HepG2 (cell line): ENCODE measurements around the gene DHRS1. TPM values are rescaled to one million over a fixed set of nuclear protein-coding genes. Genes with fewer than 3 reads are reported as not detected.

ENCODE experiments used
- ATAC-seq: fragments of 200-7000 bp; cut with Tn5 transposase; 3 replicates; pipeline ENCODE4 v1.9.1; 2020; ENCODE audit warnings: mild to moderate bottlenecking, moderate library complexity
- BruUV-seq: library from RNA; stranded (reverse); fragments of 400-500 nt; replicated peaks from 2 replicates; lab custom pipeline; 2021; lab: Mats Ljungman, UMichigan
- CTCF ChIA-PET: fragments of 300-600 bp; formaldehyde crosslinking; extraction: SDS; loops from one replicate; lab custom pipeline; 2021; ENCODE audit warnings: low total read pairs, inconsistent platforms, low intra/inter-chr PET ratio; lab: Yijun Ruan, JAX
- POLR2A ChIA-PET: fragments of 350-600 bp; sonication (Branson Sonifier 250); formaldehyde crosslinking; loops from one replicate; lab custom pipeline; 2020; ENCODE audit warnings: antibody characterized with exemption, inconsistent platforms; lab: Yijun Ruan, JAX
- DNase-seq: peaks from one replicate; pipeline ENCODE4 v3.0.0-alpha.2; 2015; ENCODE audit warnings: low spot score
- FAIRE-seq: peaks from 3 replicates; lab custom pipeline; 2011; peaks lifted over from hg19 to GRCh38; lab: Jason Lieb, UNC
- H2AFZ ChIP-seq: one replicate; pipeline ENCODE4 v1.6.1; 2011; ENCODE audit warnings: low read length, inconsistent platforms
- H3K27ac ChIP-seq: fragments of 300-600 bp; 3 replicates; pipeline ENCODE4 v1.8.0; 2011; ENCODE audit warnings: mixed run types, mild to moderate bottlenecking, mixed read lengths, low read length, inconsistent platforms; ENCODE audit not compliant: insufficient read depth; ENCODE audit errors: extremely low read length
- H3K27me3 ChIP-seq, 2 experiments: fragments of 200-600 bp in 1 of 2; 2 replicates in 1 of 2; 3 replicates in 1 of 2; pipeline versions ENCODE4 v1.6.0 to v1.8.0; 2011; ENCODE audit warnings: low read length in 2 of 2, mild to moderate bottlenecking in 2 of 2, moderate library complexity in 2 of 2, inconsistent platforms in 1 of 2; ENCODE audit not compliant: insufficient read depth in 2 of 2, control insufficient read depth in 1 of 2
- H3K36me3 ChIP-seq, 2 experiments: fragments of 200-600 bp in 1 of 2; replicated peaks in 1 of 2; 2 replicates in 1 of 2; 3 replicates in 1 of 2; pipeline versions ENCODE4 v1.5.1 to v1.8.0; 2011; ENCODE audit warnings: low read length in 2 of 2, inconsistent platforms in 1 of 2; ENCODE audit not compliant: insufficient read depth in 2 of 2, control insufficient read depth in 1 of 2
- H3K4me1 ChIP-seq: 2 replicates; pipeline ENCODE4 v1.5.1; 2012; ENCODE audit warnings: low read length, inconsistent platforms; ENCODE audit not compliant: insufficient read depth
- H3K4me2 ChIP-seq: 2 replicates; pipeline ENCODE4 v1.6.0; 2011; ENCODE audit warnings: low read depth, low read length, inconsistent platforms
- H3K4me3 ChIP-seq, 3 experiments: fragments of 200-600 bp in 1 of 3; sonication (generic), shearing (Covaris generic) in 1 of 3; replicated peaks in 1 of 3; 2 replicates each; pipeline ENCODE4 v1.5.1; 2011 to 2016; ENCODE audit warnings: low read length in 3 of 3, inconsistent platforms in 2 of 3, low read depth in 2 of 3, mild to moderate bottlenecking in 2 of 3, control low read depth in 1 of 3, mixed read lengths in 1 of 3; ENCODE audit not compliant: insufficient read depth in 1 of 3
- H3K79me2 ChIP-seq: one replicate; pipeline ENCODE4 v1.6.1; 2011; ENCODE audit warnings: low read length, inconsistent platforms; ENCODE audit not compliant: insufficient read depth
- H3K9ac ChIP-seq: 2 replicates; pipeline ENCODE4 v1.6.0; 2011; ENCODE audit warnings: mild to moderate bottlenecking, low read depth, low read length, inconsistent platforms; ENCODE audit not compliant: insufficient read depth
- H3K9me3 ChIP-seq: 2 replicates; pipeline ENCODE4 v1.5.1; 2012; ENCODE audit warnings: mild to moderate bottlenecking, low read length
- H4K20me1 ChIP-seq: 2 replicates; pipeline ENCODE4 v1.6.0; 2011; ENCODE audit warnings: inconsistent platforms, mild to moderate bottlenecking, low read length, moderate library complexity; ENCODE audit not compliant: insufficient read depth
- FOXJ3 ChIP-seq: sonication (generic); formaldehyde crosslinking; IDR thresholded peaks from 2 replicates; pipeline ENCODE4 v1.4.0; 2020; ENCODE audit warnings: missing genetic modification reagents, mild to moderate bottlenecking, borderline replicate concordance
- FOXO1 ChIP-seq: sonication (generic); formaldehyde crosslinking; IDR thresholded peaks from 2 replicates; pipeline ENCODE4 v1.4.0; 2020; ENCODE audit warnings: missing genetic modification reagents
- IRX3 ChIP-seq: sonication (generic); formaldehyde crosslinking; IDR thresholded peaks from 2 replicates; pipeline ENCODE4 v1.8.1; 2023; ENCODE audit warnings: mild to moderate bottlenecking, low read depth, missing genetic modification reagents, borderline replicate concordance
- KLF13 ChIP-seq: sonication (generic); formaldehyde crosslinking; IDR thresholded peaks from 2 replicates; pipeline ENCODE4 v1.4.0; 2020; ENCODE audit warnings: mild to moderate bottlenecking, missing genetic modification reagents
- MIER2 ChIP-seq: IDR thresholded peaks from 2 replicates; pipeline ENCODE4 v1.6.1; 2016; ENCODE audit warnings: missing biosample characterization, missing genetic modification reagents
- MXD1 ChIP-seq: sonication (generic); formaldehyde crosslinking; IDR thresholded peaks from 2 replicates; pipeline ENCODE4 v1.4.0; 2020; ENCODE audit warnings: mild to moderate bottlenecking, missing genetic modification reagents
- NFE2L1 ChIP-seq: sonication (generic); formaldehyde crosslinking; IDR thresholded peaks from 2 replicates; pipeline ENCODE4 v1.4.0; 2020; ENCODE audit warnings: missing genetic modification reagents, mild to moderate bottlenecking, borderline replicate concordance
- RARA ChIP-seq: IDR thresholded peaks from 2 replicates; pipeline ENCODE4 v1.6.1; 2016; ENCODE audit warnings: missing genetic modification reagents, missing compliant biosample characterization
- RBM22 ChIP-seq: fragments of 200-400 bp; formaldehyde crosslinking; optimal IDR thresholded peaks from 2 replicates; pipeline ENCODE3; 2017; ENCODE audit warnings: mild to moderate bottlenecking, low read length, moderate library complexity
- XBP1 ChIP-seq: sonication (generic); formaldehyde crosslinking; IDR thresholded peaks from 2 replicates; pipeline ENCODE4 v1.5.0; 2020; ENCODE audit warnings: missing genetic modification reagents
- ZNF331 ChIP-seq: sonication (generic); formaldehyde crosslinking; IDR thresholded peaks from 2 replicates; pipeline ENCODE4 v1.4.0; 2020; ENCODE audit warnings: missing genetic modification reagents
- ZNF713 ChIP-seq: sonication (generic); formaldehyde crosslinking; IDR thresholded peaks from 2 replicates; pipeline ENCODE4 v1.4.0; 2020; ENCODE audit warnings: mild to moderate bottlenecking, missing genetic modification reagents
- ZNF784 ChIP-seq: sonication (generic); formaldehyde crosslinking; IDR thresholded peaks from 2 replicates; pipeline ENCODE4 v1.5.1; 2020; ENCODE audit warnings: missing genetic modification reagents, mild to moderate bottlenecking, borderline replicate concordance
- ZNF790 ChIP-seq: sonication (generic); formaldehyde crosslinking; IDR thresholded peaks from 2 replicates; pipeline ENCODE4 v1.8.0; 2022; ENCODE audit warnings: missing genetic modification reagents, mild to moderate bottlenecking, borderline replicate concordance
- WGBS: methylation state at CpG from one replicate; pipeline ENCODE4 v1.1.6; 2017; ENCODE audit warnings: low lambda C conversion rate; 5-methylcytosine and 5-hydroxymethylcytosine counted together
- in situ Hi-C: cut with HindIII; loops from 2 replicates; pipeline ENCODE4 v1.10.0; 2017; ENCODE audit warnings: low pct_unique_long_range_greater_than_20kb; ENCODE audit not compliant: extremely low pct_ligation_motif_present
- intact Hi-C: fragments of 100-400 bp; cut with micrococcal nuclease; formaldehyde crosslinking; loops from one replicate; pipeline ENCODE4 v1.10.0; 2022; ENCODE audit not compliant: unreplicated experiment
- polyA plus RNA-seq, 8 experiments: library from polyadenylated mRNA; depleted of rRNA in 3 of 8; stranded (reverse) in 7 of 8; unstranded in 1 of 8; fragments of >200 nt; fragmentation: Illumina TruSeq in 4 of 8; extraction: Trizol in 4 of 8; gene quantifications; 2 replicates each; pipeline versions ENCODE4 v1.2.1 to v1.2.3, GENCODE V29; 2011 to 2016; ENCODE audit warnings: low read depth in 4 of 8, missing spikeins in 1 of 8, mixed read lengths in 1 of 8; ENCODE audit not compliant: insufficient read depth in 1 of 8
- total RNA-seq, 5 experiments: library from RNA; depleted of rRNA; stranded (reverse); fragments of >200 nt; fragmentation: Illumina TruSeq; extraction: Trizol; gene quantifications; 2 replicates each; pipeline ENCODE4 v1.2.3, GENCODE V29; 2016; ENCODE audit warnings: low read depth in 1 of 5
- TF ChIP-seq, protein P1 (sequence below): sonication (generic); formaldehyde crosslinking; conservative IDR thresholded peaks from 2 replicates; pipeline ENCODE4 v1.4.0; 2020; ENCODE audit warnings: mild to moderate bottlenecking, missing genetic modification reagents, moderate library complexity
- TF ChIP-seq, protein P2 (sequence below): sonication (generic); formaldehyde crosslinking; IDR thresholded peaks from 2 replicates; pipeline ENCODE4 v1.5.0; 2020; ENCODE audit warnings: mild to moderate bottlenecking, missing genetic modification reagents, borderline replicate concordance

DHRS1 gene
- total and polyA plus RNA-seq, 2 of the 13 experiments (the other 11 are each of a cell fraction or from before 2014, with no cell fraction given): 49.8 to 60.8 TPM

- H3K4me3 ChIP-seq: no peak overlapping the region; a peak in 1 of 6 replicates
- H3K9ac ChIP-seq: no peak overlapping the region
- DNase-seq (peak; percentile 39), ATAC-seq (peak; percentile 46), FAIRE-seq (peak; percentile 49)
- H3K9me3 ChIP-seq: no peaks in the 10 kb centered on the region
- H3K4me1 ChIP-seq: peaks cover 52% of the 10 kb centered on the region
- POLR2A ChIA-PET: interaction anchor here (1.1 to 13.2 kb wide), 7 partner anchors 9 to 52 kb away, joined by 3 to 254 read pairs (median 4); partner anchors contain the start of genes CIDEB, DHRS1, MDP1 and NOP9
- no peaks in the 10 kb centered on the region for H3K27me3 ChIP-seq
- no peaks in the 10 kb centered on the region for H3K79me2 ChIP-seq
- no peaks in the 10 kb centered on the region for H4K20me1 ChIP-seq
- peak overlapping the region; percentile 28 for H3K27ac ChIP-seq
- peaks cover 0 to 1% of the 10 kb centered on the region in 2 experiments; a peak in 1 of 5 replicates for H3K36me3 ChIP-seq
- BruUV-seq: no TSS peak
- CTCF ChIA-PET: no interaction called here
- H2AFZ ChIP-seq: no peak overlapping the region
- intact Hi-C loops (no loop called here), in situ Hi-C loops (no loop called here)
- H3K4me2 ChIP-seq: peak overlapping the region; percentile 13
- 68% methylated on average over 11 of the region's 12 CpGs for WGBS
- TF ChIP-seq KLF13 (CRISPR knock-in tag) (0 out of 2 replicates have a peak, but pooled peaks have one; percentile 10), FOXO1 (peak; percentile 63; the same call in 1 of the 2 replicates), MXD1 (CRISPR knock-in tag) (0 out of 2 replicates have a peak, but pooled peaks have one; percentile 37), RARA (CRISPR knock-in tag) (peak; percentile 81), NFE2L1 (CRISPR knock-in tag) (0 out of 2 replicates have a peak, but pooled peaks have one; percentile 49), FOXJ3 (CRISPR knock-in tag) (0 out of 2 replicates have a peak, but pooled peaks have one; percentile 46), MIER2 (CRISPR knock-in tag) (0 out of 2 replicates have a peak, but pooled peaks have one; percentile 15), XBP1 (CRISPR knock-in tag) (no peak), IRX3 (CRISPR knock-in tag) (peak; percentile 22; the same call in 1 of the 2 replicates), ZNF713 (no peak), ZNF790 (0 out of 2 replicates have a peak, but pooled peaks have one; percentile 32), RBM22 (no peak), ZNF784 (CRISPR knock-in tag) (no peak), ZNF331 (CRISPR knock-in tag) (peak; percentile 52; the same call in 1 of the 2 replicates)
- TF ChIP-seq, protein P1, sequence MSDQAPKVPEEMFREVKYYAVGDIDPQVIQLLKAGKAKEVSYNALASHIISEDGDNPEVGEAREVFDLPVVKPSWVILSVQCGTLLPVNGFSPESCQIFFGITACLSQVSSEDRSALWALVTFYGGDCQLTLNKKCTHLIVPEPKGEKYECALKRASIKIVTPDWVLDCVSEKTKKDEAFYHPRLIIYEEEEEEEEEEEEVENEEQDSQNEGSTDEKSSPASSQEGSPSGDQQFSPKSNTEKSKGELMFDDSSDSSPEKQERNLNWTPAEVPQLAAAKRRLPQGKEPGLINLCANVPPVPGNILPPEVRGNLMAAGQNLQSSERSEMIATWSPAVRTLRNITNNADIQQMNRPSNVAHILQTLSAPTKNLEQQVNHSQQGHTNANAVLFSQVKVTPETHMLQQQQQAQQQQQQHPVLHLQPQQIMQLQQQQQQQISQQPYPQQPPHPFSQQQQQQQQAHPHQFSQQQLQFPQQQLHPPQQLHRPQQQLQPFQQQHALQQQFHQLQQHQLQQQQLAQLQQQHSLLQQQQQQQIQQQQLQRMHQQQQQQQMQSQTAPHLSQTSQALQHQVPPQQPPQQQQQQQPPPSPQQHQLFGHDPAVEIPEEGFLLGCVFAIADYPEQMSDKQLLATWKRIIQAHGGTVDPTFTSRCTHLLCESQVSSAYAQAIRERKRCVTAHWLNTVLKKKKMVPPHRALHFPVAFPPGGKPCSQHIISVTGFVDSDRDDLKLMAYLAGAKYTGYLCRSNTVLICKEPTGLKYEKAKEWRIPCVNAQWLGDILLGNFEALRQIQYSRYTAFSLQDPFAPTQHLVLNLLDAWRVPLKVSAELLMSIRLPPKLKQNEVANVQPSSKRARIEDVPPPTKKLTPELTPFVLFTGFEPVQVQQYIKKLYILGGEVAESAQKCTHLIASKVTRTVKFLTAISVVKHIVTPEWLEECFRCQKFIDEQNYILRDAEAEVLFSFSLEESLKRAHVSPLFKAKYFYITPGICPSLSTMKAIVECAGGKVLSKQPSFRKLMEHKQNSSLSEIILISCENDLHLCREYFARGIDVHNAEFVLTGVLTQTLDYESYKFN: peak; percentile 92
- TF ChIP-seq, protein P2, sequence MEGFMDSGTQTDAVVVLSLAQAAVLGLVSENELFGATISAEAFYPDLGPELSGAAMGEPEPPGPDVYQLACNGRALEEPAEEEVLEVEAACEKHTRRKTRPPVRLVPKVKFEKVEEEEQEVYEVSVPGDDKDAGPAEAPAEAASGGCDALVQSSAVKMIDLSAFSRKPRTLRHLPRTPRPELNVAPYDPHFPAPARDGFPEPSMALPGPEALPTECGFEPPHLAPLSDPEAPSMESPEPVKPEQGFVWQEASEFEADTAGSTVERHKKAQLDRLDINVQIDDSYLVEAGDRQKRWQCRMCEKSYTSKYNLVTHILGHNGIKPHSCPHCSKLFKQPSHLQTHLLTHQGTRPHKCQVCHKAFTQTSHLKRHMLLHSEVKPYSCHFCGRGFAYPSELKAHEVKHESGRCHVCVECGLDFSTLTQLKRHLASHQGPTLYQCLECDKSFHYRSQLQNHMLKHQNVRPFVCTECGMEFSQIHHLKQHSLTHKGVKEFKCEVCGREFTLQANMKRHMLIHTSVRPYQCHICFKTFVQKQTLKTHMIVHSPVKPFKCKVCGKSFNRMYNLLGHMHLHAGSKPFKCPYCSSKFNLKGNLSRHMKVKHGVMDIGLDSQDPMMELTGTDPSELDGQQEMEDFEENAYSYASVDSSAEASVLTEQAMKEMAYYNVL (CRISPR knock-in tag): no peak
Measured at GRCh38 chr14:24255931-24256711, 43.5 kb downstream of the DHRS1 start.
